ENCODE data around the gene KCTD5.
"Not testable (repeated sequence)": the region's sequence is repeated elsewhere in the genome, so short reads cannot be mapped to it uniquely, and the experiment has no call there.

The KCTD5 gene

GRCh38 chr16:2682209-2683021 lies at the start of gene KCTD5:
Gene KCTD5 (plus strand): TSS chr16:2682523. CDS start chr16:2682549, 26 bp downstream.
- peak; percentile 95 for DNase-seq (ENCODE audit: low spot score)

- DNase-seq (ENCODE audit: low spot score), result not testable (repeated sequence)
Measured at GRCh38 chr16:2639071-2639721, 43.1 kb upstream of the KCTD5 start.

- not testable (repeated sequence) for DNase-seq (ENCODE audit: low spot score)
Measured at GRCh38 chr16:2639722-2640072, 42.6 kb upstream of the KCTD5 start.

- not testable (repeated sequence) for DNase-seq (ENCODE audit: low spot score)
Measured at GRCh38 chr16:2642561-2642960, 39.8 kb upstream of the KCTD5 start.

- not testable (repeated sequence) for DNase-seq (ENCODE audit: low spot score)
Measured at GRCh38 chr16:2644754-2645453, 37.4 kb upstream of the KCTD5 start.

GRCh38 chr16:2651268-2651871 lies 31.0 kb upstream of the KCTD5 start:
- DNase-seq (ENCODE audit: low spot score), result not testable (repeated sequence)

- DNase-seq (ENCODE audit: low spot score), result not testable (repeated sequence)
Measured at GRCh38 chr16:2653915-2654314, 28.4 kb upstream of the KCTD5 start.

GRCh38 chr16:2654949-2655348 lies 27.4 kb upstream of the KCTD5 start:
- DNase-seq (ENCODE audit: low spot score), result not testable (repeated sequence)

- DNase-seq (ENCODE audit: low spot score), result no peak
Measured at GRCh38 chr16:2656985-2657384, 25.3 kb upstream of the KCTD5 start.

GRCh38 chr16:2657803-2658202 lies 24.5 kb upstream of the KCTD5 start:
- DNase-seq (ENCODE audit: low spot score), result not testable (repeated sequence)

GRCh38 chr16:2659560-2659959 lies 22.8 kb upstream of the KCTD5 start:
- DNase-seq (ENCODE audit: low spot score), result not testable (repeated sequence)

- not testable (repeated sequence) for DNase-seq (ENCODE audit: low spot score)
Measured at GRCh38 chr16:2660014-2660662, 22.2 kb upstream of the KCTD5 start.

- DNase-seq (ENCODE audit: low spot score), result not testable (repeated sequence)
Measured at GRCh38 chr16:2660755-2661373, 21.5 kb upstream of the KCTD5 start.

GRCh38 chr16:2663553-2664546 lies 18.5 kb upstream of the KCTD5 start:
- DNase-seq (ENCODE audit: low spot score), result no peak

GRCh38 chr16:2664574-2664982 lies 17.7 kb upstream of the KCTD5 start:
- no peak for DNase-seq (ENCODE audit: low spot score)

- not testable (repeated sequence) for DNase-seq (ENCODE audit: low spot score)
Measured at GRCh38 chr16:2666671-2667070, 15.7 kb upstream of the KCTD5 start.

GRCh38 chr16:2669587-2669986 lies 12.7 kb upstream of the KCTD5 start:
- not testable (repeated sequence) for DNase-seq (ENCODE audit: low spot score)

GRCh38 chr16:2670017-2670416 lies 12.3 kb upstream of the KCTD5 start:
- not testable (repeated sequence) for DNase-seq (ENCODE audit: low spot score)

- DNase-seq (ENCODE audit: low spot score), result not testable (repeated sequence)
Measured at GRCh38 chr16:2671193-2671592, 11.1 kb upstream of the KCTD5 start.

- DNase-seq (ENCODE audit: low spot score), result no peak
Measured at GRCh38 chr16:2671741-2672140, 10.6 kb upstream of the KCTD5 start.

Measured in HuH-7.5 (cell line).